WTC11 (cell line): ENCODE data around the gene SLC39A7. TPM values are rescaled to one million over a fixed set of nuclear protein-coding genes. Genes with fewer than 3 reads are reported as not detected.

ENCODE experiments used
- ATAC-seq: fragments of 200-7000 bp; cut with Tn5 transposase; 2 replicates; pipeline ENCODE4 v1.10.0; 2021; ENCODE audit warnings: mild to moderate bottlenecking, moderate library complexity
- CTCF ChIA-PET: fragments of 300-600 bp; sonication (Branson Sonifier 250); formaldehyde crosslinking; loops from one replicate; lab custom pipeline; 2021; ENCODE audit warnings: antibody characterized with exemption; lab: Charles Lee
- POLR2A ChIA-PET: fragments of 350-600 bp; sonication (Branson Sonifier 250); formaldehyde crosslinking; loops from one replicate; lab custom pipeline; 2021; ENCODE audit warnings: antibody characterized with exemption; lab: Charles Lee
- DNase-seq: peaks from one replicate; pipeline ENCODE4 v3.0.0; 2021; ENCODE audit warnings: low spot score
- H3K27ac Mint-ChIP-seq: 2 replicates; pipeline ENCODE4 v1.8.0; 2021; ENCODE audit warnings: mixed read lengths
- H3K27me3 Mint-ChIP-seq: 2 replicates; pipeline ENCODE4 v1.8.0; 2021; ENCODE audit warnings: low read depth, mild to moderate bottlenecking, moderate library complexity, mixed read lengths
- H3K36me3 Mint-ChIP-seq: 2 replicates; pipeline ENCODE4 v1.8.0; 2021; ENCODE audit warnings: mixed read lengths
- H3K4me1 Mint-ChIP-seq: 2 replicates; pipeline ENCODE4 v1.8.0; 2022; ENCODE audit warnings: mixed read lengths
- H3K4me3 Mint-ChIP-seq: 2 replicates; pipeline ENCODE4 v1.8.0; 2021; ENCODE audit warnings: mild to moderate bottlenecking, moderate library complexity, mixed read lengths
- H3K9me3 Mint-ChIP-seq: 2 replicates; pipeline ENCODE4 v1.8.0; 2021; ENCODE audit warnings: mixed read lengths
- AR ChIP-seq: fragments of 250-450 bp; sonication (Bioruptor Pico); IDR thresholded peaks from 2 replicates; pipeline ENCODE4 v1.9.0; 2021; ENCODE audit warnings: mild to moderate bottlenecking
- ATF6 ChIP-seq: sonication (generic); formaldehyde crosslinking; IDR thresholded peaks from 2 replicates; pipeline ENCODE4 v1.8.1; 2023; ENCODE audit warnings: mild to moderate bottlenecking, missing genetic modification reagents
- CREB1 ChIP-seq: sonication (generic); formaldehyde crosslinking; IDR thresholded peaks from 2 replicates; pipeline ENCODE4 v1.8.0; 2023; ENCODE audit warnings: mild to moderate bottlenecking, missing genetic modification reagents
- E2F5 ChIP-seq: sonication (generic); formaldehyde crosslinking; IDR thresholded peaks from 2 replicates; pipeline ENCODE4 v1.8.1; 2022; ENCODE audit warnings: mild to moderate bottlenecking, moderate library complexity, missing genetic modification reagents
- ELF4 ChIP-seq: sonication (generic); formaldehyde crosslinking; IDR thresholded peaks from 2 replicates; pipeline ENCODE4 v1.8.1; 2022; ENCODE audit warnings: low read depth, mild to moderate bottlenecking, moderate library complexity, missing genetic modification reagents
- ERG ChIP-seq: fragments of 250-450 bp; sonication (Bioruptor Pico); IDR thresholded peaks from 2 replicates; pipeline ENCODE4 v1.8.0; 2021; ENCODE audit warnings: mild to moderate bottlenecking
- FOXK1 ChIP-seq: sonication (generic); formaldehyde crosslinking; IDR thresholded peaks from 2 replicates; pipeline ENCODE4 v1.8.0; 2022; ENCODE audit warnings: mild to moderate bottlenecking, moderate library complexity, missing genetic modification reagents
- FOXP4 ChIP-seq: sonication (generic); formaldehyde crosslinking; IDR thresholded peaks from 2 replicates; pipeline ENCODE4 v1.8.0; 2022; ENCODE audit warnings: mild to moderate bottlenecking, missing genetic modification reagents
- GRHL2 ChIP-seq: fragments of 250-450 bp; sonication (Bioruptor Pico); IDR thresholded peaks from 2 replicates; pipeline ENCODE4 v1.8.0; 2022; ENCODE audit warnings: mild to moderate bottlenecking, moderate library complexity; ENCODE audit not compliant: insufficient replicate concordance, severe bottlenecking
- OVOL2 ChIP-seq: fragments of 250-450 bp; sonication (Bioruptor Pico); IDR thresholded peaks from 2 replicates; pipeline ENCODE4 v1.9.0; 2021; ENCODE audit warnings: mild to moderate bottlenecking, borderline replicate concordance
- PREB ChIP-seq: sonication (generic); formaldehyde crosslinking; IDR thresholded peaks from 2 replicates; pipeline ENCODE4 v1.8.1; 2022; ENCODE audit warnings: mild to moderate bottlenecking, missing genetic modification reagents, moderate library complexity, borderline replicate concordance
- RELA ChIP-seq: sonication (generic); formaldehyde crosslinking; IDR thresholded peaks from 2 replicates; pipeline ENCODE4 v1.8.1; 2022; ENCODE audit warnings: missing genetic modification reagents, mild to moderate bottlenecking, borderline replicate concordance
- USF1 ChIP-seq: sonication (generic); formaldehyde crosslinking; IDR thresholded peaks from 2 replicates; pipeline ENCODE4 v1.8.0; 2022; ENCODE audit warnings: mild to moderate bottlenecking, missing genetic modification reagents
- ZNF396 ChIP-seq: fragments of 250-450 bp; sonication (Bioruptor Pico); IDR thresholded peaks from 2 replicates; pipeline ENCODE4 v1.8.0; 2021; ENCODE audit warnings: mild to moderate bottlenecking, moderate library complexity, borderline replicate concordance
- ZNF512 ChIP-seq: sonication (generic); formaldehyde crosslinking; IDR thresholded peaks from 2 replicates; pipeline ENCODE4 v1.8.1; 2022; ENCODE audit warnings: missing genetic modification reagents, borderline replicate concordance
- total RNA-seq: library from RNA; stranded (reverse); gene quantifications from 3 replicates; pipeline ENCODE4 v1.2.3, GENCODE V29; 2021

SLC39A7 gene
- total RNA-seq, 1 experiment from 2014 or later: 163 TPM

- TF ChIP-seq AR (CRISPR knock-in tag) (no peak), CREB1 (CRISPR knock-in tag) (0 out of 2 replicates have a peak, but pooled peaks have one; percentile 12), FOXP4 (peak; percentile 97; the same call in 1 of the 2 replicates), USF1 (CRISPR knock-in tag) (no peak), RELA (CRISPR knock-in tag) (no peak), E2F5 (CRISPR knock-in tag) (no peak), ERG (CRISPR knock-in tag) (no peak), PREB (CRISPR knock-in tag) (no peak), GRHL2 (CRISPR knock-in tag) (no peak), ATF6 (no peak), ZNF396 (CRISPR knock-in tag) (no peak), FOXK1 (CRISPR knock-in tag) (peak; percentile 98), ELF4 (0 out of 2 replicates have a peak, but pooled peaks have one; percentile 41), OVOL2 (CRISPR knock-in tag) (no peak), ZNF512 (no peak)
- Mint-ChIP-seq H3K4me3 (peak overlapping the region; percentile 97), H3K9me3 (no peaks in the 10 kb centered on the region), H3K27ac (peak overlapping the region; percentile 82), H3K4me1 (peaks cover 49% of the 10 kb centered on the region), H3K36me3 (peaks cover 41% of the 10 kb centered on the region), H3K27me3 (no peaks in the 10 kb centered on the region)
- CTCF ChIA-PET: interaction anchor here (0.9 to 2.2 kb wide), 7 partner anchors 9 to 82 kb away, joined by 3 to 20 read pairs (median 3); no protein-coding TSS in a partner anchor
- POLR2A ChIA-PET: interaction anchor here (0.7 to 1.5 kb wide), 4 partner anchors 9 to 228 kb away, joined by 3 to 6 read pairs (median 4); partner anchors contain the start of genes B3GALT4 and RING1
- ATAC-seq (peak; percentile 3), DNase-seq (peak; percentile 86)
Measured at GRCh38 chr6:33199687-33200218, 914 bp upstream of the SLC39A7 start.
